ACHN (cell line): Measurements from ENCODE around the gene ADAD2.

Experiments
- DNase-seq: peaks from one replicate; pipeline ENCODE4 v3.0.0-alpha.2; 2015
- in situ Hi-C: cut with HindIII; loops from 2 replicates; pipeline ENCODE4 v1.10.0; 2017; ENCODE audit warnings: low sequenced_read_pairs, low pct_ligation_motif_present, low pct_unique_long_range_greater_than_20kb

ADAD2 gene

GRCh38 chr16:84175350-84176081, 15.4 kb upstream of the ADAD2 start:
- peak; percentile 44 for DNase-seq

GRCh38 chr16:84176192-84177053, 14.5 kb upstream of the ADAD2 start:
- no peak for DNase-seq
- in situ Hi-C loops = no loop called here

More at GRCh38 chr16:84175350-84176081, 15.4 kb upstream of the ADAD2 start:
- in situ Hi-C loops = no loop called here

- DNase-seq = peak; percentile 39
- in situ Hi-C loops = no loop called here
Measured at GRCh38 chr16:84177741-84178073, 13.2 kb upstream of the ADAD2 start.

- in situ Hi-C loops = no loop called here
- no peak for DNase-seq
Measured at GRCh38 chr16:84178146-84178765, 12.7 kb upstream of the ADAD2 start.

GRCh38 chr16:84178892-84179611, 11.9 kb upstream of the ADAD2 start:
- in situ Hi-C loops = no loop called here
- no peak for DNase-seq

- in situ Hi-C loops = no loop called here
- DNase-seq = no peak
Measured at GRCh38 chr16:84179612-84180320, 11.2 kb upstream of the ADAD2 start.

GRCh38 chr16:84180519-84181140, 10.3 kb upstream of the ADAD2 start:
- no peak for DNase-seq
- in situ Hi-C loops = no loop called here

- DNase-seq = no peak
- in situ Hi-C loops = no loop called here
Measured at GRCh38 chr16:84181144-84181915, 9.6 kb upstream of the ADAD2 start.

- DNase-seq = no peak
- in situ Hi-C loops = no loop called here
Measured at GRCh38 chr16:84182104-84182503, 8.9 kb upstream of the ADAD2 start.

GRCh38 chr16:84182680-84183571, 8.0 kb upstream of the ADAD2 start:
- no peak for DNase-seq
- in situ Hi-C loops = no loop called here

- no peak for DNase-seq
- in situ Hi-C loops = no loop called here
Measured at GRCh38 chr16:84183572-84183875, 7.4 kb upstream of the ADAD2 start.

- in situ Hi-C loops = no loop called here
- DNase-seq = peak; percentile 30
Measured at GRCh38 chr16:84183911-84184591, 6.9 kb upstream of the ADAD2 start.

GRCh38 chr16:84184775-84185174, 6.2 kb upstream of the ADAD2 start:
- in situ Hi-C loops = no loop called here
- no peak for DNase-seq

- DNase-seq = peak; percentile 98
- in situ Hi-C loops = no loop called here
Measured at GRCh38 chr16:84186685-84187437, 4.1 kb upstream of the ADAD2 start, which contains the start of gene TAF1C. Gene TAF1C (minus strand): TSS chr16:84187057. CDS start chr16:84184988, 2,069 bp downstream.

- DNase-seq = no peak
- in situ Hi-C loops = no loop called here
Measured at GRCh38 chr16:84191466-84191865, 509 bp downstream of the ADAD2 start.
